ENCODE results near the gene ABCD3. TPM values are rescaled to one million over a fixed set of nuclear protein-coding genes. Genes with fewer than 3 reads are reported as not detected.

The ABCD3 gene
- total and polyA plus RNA-seq, 2 of the 8 experiments (the other 6 are each of a cell fraction or from before 2014, with no cell fraction given) = 6.6 to 29.4 TPM

- H4K91ac ChIP-seq (replicated peaks; ENCODE audit: insufficient read length, low read length) = no peak overlapping the region
- WGBS, 2 experiments (ENCODE audit: extremely low coverage in 1 of 2, insufficient coverage in 1 of 2, insufficient read length in 1 of 2, insufficient replicate concordance in 2 of 2, low coverage in 1 of 2, low lambda C conversion rate in 2 of 2, missing lambda C conversion rate in 1 of 2) = 63% methylated on average over 6 of the region's 8 CpGs; no CpG with 5 or more reads in 1 of the 2 experiments
- FAIRE-seq = no peak
- H4K5ac ChIP-seq (ENCODE audit: insufficient read length, low read depth, low read length) = no peak overlapping the region
- H2BK15ac ChIP-seq (ENCODE audit: low read length) = no peak overlapping the region
- CTCF ChIA-PET (ENCODE audit: partially characterized antibody) = interaction anchor here (0.9 to 2.9 kb wide), 2 partner anchors 12 to 16 kb away, joined by 5 to 10 read pairs; no protein-coding TSS in a partner anchor
- no peak overlapping the region for H3K9ac ChIP-seq (replicated peaks in 1 of 4; ENCODE audit: extremely low read depth in 1 of 4, low read depth in 3 of 4, low read length in 3 of 4)
- no peak overlapping the region for H2AK5ac ChIP-seq (ENCODE audit: low read depth, low read length)
- no peak overlapping the region for H4K8ac ChIP-seq (ENCODE audit: extremely low read depth, insufficient read depth, low read length)
- H3K27ac ChIP-seq (ENCODE audit: low read depth, low read length) = no peak overlapping the region
- no peak overlapping the region for H3K56ac ChIP-seq (replicated peaks; ENCODE audit: insufficient read length, low read depth, low read length)
- H2AFZ ChIP-seq (ENCODE audit: low read length) = 0 out of 2 replicates have a peak overlapping the region, but pooled peaks have one; percentile 8
- H3K23me2 ChIP-seq (ENCODE audit: low read depth, low read length) = no peaks in the 10 kb centered on the region
- H3K4me2 ChIP-seq (ENCODE audit: insufficient read depth in 1 of 2, low read depth in 2 of 2, low read length in 2 of 2) = no peak overlapping the region; a peak in 1 of 4 replicates
- H3K79me2 ChIP-seq (ENCODE audit: control insufficient read depth in 1 of 2, insufficient read depth in 2 of 2, low read length in 2 of 2) = no peaks in the 10 kb centered on the region
- H3K9me3 ChIP-seq (ENCODE audit: insufficient read depth in 2 of 2, low read depth in 1 of 2, low read length in 1 of 2) = no peaks in the 10 kb centered on the region
- POLR2A ChIA-PET (ENCODE audit: partially characterized antibody) = interaction anchor here (0.6 to 1.4 kb wide), 3 partner anchors 9 to 473 kb away, joined by 3 read pairs; no protein-coding TSS in a partner anchor
- no peak overlapping the region for H3K14ac ChIP-seq (ENCODE audit: insufficient read length)
- DNase-seq (ENCODE audit: low read depth in 1 of 2, low spot score in 2 of 2) = no peak
- no peaks in the 10 kb centered on the region for H4K20me1 ChIP-seq (replicated peaks in 1 of 2; ENCODE audit: control insufficient read depth in 1 of 2, insufficient read depth in 2 of 2, low read length in 2 of 2)
- H2BK5ac ChIP-seq (ENCODE audit: low read depth, low read length) = no peak overlapping the region
- H3K4me1 ChIP-seq (replicated peaks in 1 of 4; ENCODE audit: control insufficient read depth in 3 of 4, insufficient read depth in 4 of 4, low read length in 3 of 4) = peaks cover 0 to 4% (median 0%) of the 10 kb centered on the region in 4 experiments; a peak in 1 of 7 replicates
- no peak overlapping the region for H3K4ac ChIP-seq (replicated peaks; ENCODE audit: insufficient read length, low read depth, low read length)
- H2BK12ac ChIP-seq (ENCODE audit: low read depth, low read length) = no peak overlapping the region
- no peaks in the 10 kb centered on the region for H3K36me3 ChIP-seq (ENCODE audit: control insufficient read depth in 2 of 4, insufficient read depth in 4 of 4, low read length in 3 of 4)
- no peak overlapping the region for H2BK20ac ChIP-seq (ENCODE audit: low read length)
- H3K79me1 ChIP-seq (ENCODE audit: low read depth, low read length) = no peaks in the 10 kb centered on the region
- H3K18ac ChIP-seq (ENCODE audit: extremely low read depth, low read length) = no peak overlapping the region
- H3K4me3 ChIP-seq (ENCODE audit: extremely low read depth in 1 of 4, insufficient read depth in 2 of 4, low read depth in 3 of 4, low read length in 4 of 4) = no peak overlapping the region
- no peaks in the 10 kb centered on the region for H3K27me3 ChIP-seq (replicated peaks in 1 of 4; ENCODE audit: control insufficient read depth in 3 of 4, extremely low read depth in 1 of 4, insufficient read depth in 3 of 4, low read length in 3 of 4)
- TF ChIP-seq TEAD4 (IDR thresholded peaks at IDR 0.05; ENCODE audit: low read depth, low read length) = peak; percentile 73
- no peak for TF ChIP-seq CBX8 (IDR thresholded peaks at IDR 0.05; ENCODE audit: borderline replicate concordance, low read depth, low read length)
- no peak for TF ChIP-seq ASH2L (IDR thresholded peaks at IDR 0.05; ENCODE audit: low read length)
- no peak overlapping the region for H3K23ac ChIP-seq (ENCODE audit: insufficient read length)
- H2BK120ac ChIP-seq (replicated peaks; ENCODE audit: low read depth, low read length) = no peak overlapping the region
These were observed 9.9 kb upstream of the ABCD3 start for GRCh38 chr1:94408104-94408830.
